Renal cortex interstitium (tissue), 11 donors: ENCODE results near the gene DHRS12. TPM values are rescaled to one million over a fixed set of nuclear protein-coding genes. Genes with fewer than 3 reads are reported as not detected.

ENCODE experiments used
- DNase-seq, 11 donors: peaks; one replicate each; pipeline ENCODE4 v3.0.0-alpha.2; 2013; ENCODE audit warnings: low read depth in 9 of 11, low spot score in 4 of 11; ENCODE audit errors: extremely low read depth in 1 of 11
- polyA plus RNA-seq, 3 donors: library from polyadenylated mRNA; unstranded; fragments of 120-200 nt; gene quantifications; one replicate each; pipeline ENCODE4 v1.2.1, GENCODE V29; 2013; ENCODE audit not compliant: insufficient read length in 3 of 3

The DHRS12 gene
- polyA plus RNA-seq, 3 donors: 16.9 to 25.4 (median 19.7) TPM

DNA sequence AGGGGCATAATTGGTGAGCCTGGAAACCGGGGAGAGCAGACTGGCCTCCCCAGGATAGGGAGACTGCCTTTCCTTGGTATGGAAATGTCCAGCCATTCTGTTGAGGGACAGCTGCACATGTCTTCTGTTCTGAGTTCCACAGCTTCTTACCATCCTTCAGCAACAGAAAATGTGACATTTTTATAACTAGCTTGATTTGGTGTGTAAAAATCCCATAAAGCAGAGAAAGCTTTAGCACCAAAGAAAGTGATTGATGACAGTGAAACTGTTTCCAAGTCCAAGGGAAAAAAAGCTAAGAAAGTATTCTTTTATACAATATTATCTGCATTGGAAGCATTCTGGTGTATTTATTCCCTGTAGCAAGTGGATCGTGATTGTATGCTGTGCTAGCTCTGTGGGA, 61.9 kb downstream of the DHRS12 start:
- DNase-seq: peak in 1 of 11 donors; percentile 54

DNA sequence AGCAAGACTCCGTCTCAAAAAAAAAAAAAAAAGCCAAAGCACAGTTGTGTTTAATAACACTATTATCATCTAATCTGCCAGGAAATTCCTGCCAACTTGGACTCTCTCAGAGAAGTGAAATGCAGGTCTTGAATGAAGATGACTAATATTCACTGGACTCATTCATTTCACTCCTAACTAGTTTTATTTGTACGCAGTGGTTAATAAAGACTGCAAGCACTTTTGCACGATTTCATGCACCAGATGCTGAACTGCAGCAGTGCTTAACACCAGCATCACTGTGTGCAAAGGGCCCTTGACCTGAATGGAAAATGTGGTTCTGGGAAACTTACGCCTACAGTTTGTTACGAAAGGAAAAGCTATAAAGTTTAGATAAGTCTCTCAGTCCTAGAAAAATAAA, 63.3 kb downstream of the DHRS12 start:
- no peak for DNase-seq

DNA sequence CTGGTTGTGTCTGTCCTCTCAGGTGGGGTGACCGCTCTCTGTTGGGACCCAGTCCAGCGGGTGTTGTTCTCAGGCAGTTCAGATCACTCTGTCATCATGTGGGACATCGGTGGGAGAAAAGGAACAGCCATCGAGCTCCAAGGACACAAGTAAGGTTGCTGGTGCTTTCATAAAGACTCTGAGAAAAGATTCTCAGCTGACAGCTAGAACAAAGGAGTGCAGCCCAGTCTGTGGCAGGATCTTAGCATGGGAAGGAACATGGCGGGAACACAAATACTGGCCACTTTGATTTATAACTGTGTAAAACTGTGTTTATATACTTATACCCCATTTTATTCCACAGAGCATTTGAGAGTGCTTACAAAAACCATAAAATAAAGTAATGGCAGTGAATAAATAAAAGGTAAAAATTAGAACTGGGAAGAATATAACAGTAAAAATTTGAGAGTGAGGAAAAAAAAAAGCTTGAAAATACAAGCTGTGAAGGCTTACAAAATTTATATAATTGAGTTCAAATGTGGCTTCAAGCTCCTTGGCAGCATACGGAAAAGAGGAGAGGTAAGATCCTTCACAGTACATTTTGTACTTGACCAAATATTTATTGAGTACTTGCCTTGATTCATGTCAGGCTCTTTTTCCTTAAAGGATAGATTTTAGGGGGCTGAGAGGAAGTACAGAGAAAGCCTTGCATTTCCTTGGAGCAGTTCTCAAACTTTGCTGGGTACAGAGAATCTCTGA, 64.8 kb downstream of the DHRS12 start:
- no peak for DNase-seq

- no peak for DNase-seq
Measured at GRCh38 chr13:51738226-51738905, 65.6 kb downstream of the DHRS12 start.

DNA sequence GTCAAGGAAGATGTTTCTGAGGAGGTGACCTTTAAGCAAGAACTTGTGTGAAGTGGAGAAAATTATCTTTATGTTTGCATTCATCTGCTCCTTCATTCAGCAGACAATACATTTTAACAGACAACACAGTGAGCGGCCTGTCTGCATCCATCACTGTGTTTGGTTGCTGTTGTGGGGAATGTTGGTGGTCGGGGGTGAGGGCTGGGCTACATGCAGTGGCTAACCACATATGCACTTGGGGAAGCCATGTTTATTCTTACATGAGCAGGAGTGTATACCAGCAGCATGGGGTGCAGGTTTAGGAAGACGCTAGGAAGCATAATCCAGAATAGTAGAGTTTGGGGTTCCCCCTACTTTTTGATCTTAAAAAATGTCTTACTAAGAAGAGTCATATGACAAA, 66.4 kb downstream of the DHRS12 start:
- DNase-seq: no peak

DNA sequence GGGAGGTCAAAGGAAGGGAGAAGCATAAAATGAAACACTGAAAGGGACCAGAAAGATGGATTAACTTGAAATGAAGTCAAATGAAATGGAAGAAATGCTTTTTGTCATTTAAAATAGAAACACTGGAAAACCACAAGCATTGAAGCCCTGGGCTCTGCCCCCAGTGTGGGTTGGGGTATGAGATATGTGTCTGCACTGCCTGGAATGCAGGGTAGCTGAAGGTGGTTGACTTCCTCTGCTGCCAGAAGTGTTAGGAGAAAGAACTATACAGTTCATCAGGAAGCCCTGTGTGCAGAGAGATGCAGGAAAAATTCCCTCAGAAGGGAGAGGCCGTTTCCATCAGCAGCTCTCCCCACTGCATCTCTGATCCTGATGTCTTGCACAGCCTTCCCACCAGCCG, 69.2 kb downstream of the DHRS12 start:
- DNase-seq: no peak

DNA sequence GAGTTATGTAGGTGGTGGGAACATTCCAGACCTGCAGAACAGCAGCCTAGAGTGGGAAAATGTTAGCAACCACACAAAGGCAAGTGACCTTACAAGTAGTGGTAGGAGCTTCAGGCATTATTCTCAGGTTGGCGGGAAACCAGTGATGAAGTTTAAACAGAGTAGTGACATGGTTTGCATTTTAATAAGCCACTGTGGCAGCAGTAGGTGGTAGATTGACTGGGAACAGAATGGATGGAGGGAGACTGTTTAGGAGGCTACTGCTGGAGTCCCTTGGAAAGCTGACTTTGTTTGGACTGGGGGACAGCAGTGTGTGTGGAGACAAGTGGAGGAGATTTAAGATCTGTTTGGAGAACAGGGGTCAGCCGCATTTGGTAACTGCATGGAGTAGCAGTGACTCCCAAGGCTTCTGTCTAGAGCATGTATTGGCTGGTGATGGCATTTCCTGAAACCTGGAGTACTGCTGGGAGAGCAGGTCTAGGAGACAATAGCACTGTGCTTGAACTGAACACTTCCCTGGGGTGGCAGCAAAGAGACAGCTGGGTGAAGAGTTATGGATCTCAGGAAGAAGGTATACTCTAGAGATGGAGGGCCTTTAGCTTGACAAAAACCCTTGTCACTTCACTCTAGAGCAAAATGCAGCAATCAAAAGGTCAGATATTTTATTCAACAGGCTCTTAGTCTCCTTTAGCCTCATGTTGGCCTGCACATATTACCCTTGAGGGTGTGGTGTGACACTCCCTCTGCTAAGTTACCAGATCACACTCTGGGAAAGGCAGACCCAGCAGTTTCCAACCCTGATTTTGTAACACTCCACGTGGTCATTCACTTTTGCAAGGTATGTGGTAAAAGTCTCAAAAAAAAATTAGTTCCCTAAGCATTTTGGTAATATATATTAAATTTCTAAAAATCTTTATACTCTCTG, 70.3 kb downstream of the DHRS12 start:
- no peak for DNase-seq

GRCh38 chr13:51731759-51732158, 72.2 kb downstream of the DHRS12 start:
- no peak for DNase-seq

GRCh38 chr13:51730927-51731326, 73.0 kb downstream of the DHRS12 start:
- no peak for DNase-seq

GRCh38 chr13:51729866-51730553, 74.0 kb downstream of the DHRS12 start:
- DNase-seq: no peak

DNA sequence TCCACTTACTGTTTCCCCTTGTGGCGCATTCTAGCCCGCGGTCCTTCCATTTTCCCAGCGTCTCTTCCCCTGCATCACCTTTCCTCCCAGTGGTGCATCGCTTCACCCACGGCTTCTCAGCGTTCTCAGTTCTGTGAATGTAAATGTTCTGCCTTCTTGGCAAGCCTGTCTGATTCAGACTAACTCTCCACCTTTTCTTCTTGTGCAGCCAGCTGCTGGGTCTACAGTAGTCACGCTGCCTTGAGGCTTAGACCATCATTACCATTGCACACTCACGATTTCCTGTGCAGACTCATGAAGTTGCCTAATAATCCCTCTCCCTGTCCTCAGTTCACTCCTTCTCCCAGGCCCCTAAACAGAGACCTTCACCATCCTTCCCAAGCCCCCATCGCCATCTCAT, 75.0 kb downstream of the DHRS12 start:
- no peak for DNase-seq

GRCh38 chr13:51728275-51728673, 75.7 kb downstream of the DHRS12 start:
- no peak for DNase-seq

DNA sequence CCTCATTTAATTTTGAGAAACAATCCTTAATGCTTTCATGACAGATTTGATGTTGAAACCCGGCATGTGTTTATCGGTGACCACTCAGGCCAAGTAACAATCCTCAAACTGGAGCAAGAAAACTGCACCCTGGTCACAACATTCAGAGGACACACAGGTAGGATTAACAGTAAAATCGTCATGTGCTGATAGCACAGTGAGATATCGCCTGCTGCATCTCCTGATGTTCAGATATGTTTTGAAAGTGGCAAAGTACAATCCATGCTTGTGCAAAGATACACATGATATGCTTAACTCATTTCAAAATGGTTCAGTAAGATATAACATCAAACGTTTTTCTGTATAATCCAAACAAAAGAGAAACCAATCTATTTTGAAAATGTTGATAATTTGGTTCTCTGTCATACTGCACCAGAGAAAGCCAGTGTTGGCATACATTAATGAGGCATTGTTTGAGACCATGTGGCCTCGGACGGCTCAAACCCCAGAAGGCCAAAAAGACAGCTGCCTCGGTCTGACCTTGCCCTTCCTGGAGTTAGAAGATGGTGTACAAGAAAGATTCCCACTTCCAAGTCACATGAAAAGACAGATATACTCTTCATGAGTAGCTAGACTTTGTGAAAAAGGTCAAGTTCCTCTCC, 76.2 kb downstream of the DHRS12 start:
- no peak for DNase-seq

DNA sequence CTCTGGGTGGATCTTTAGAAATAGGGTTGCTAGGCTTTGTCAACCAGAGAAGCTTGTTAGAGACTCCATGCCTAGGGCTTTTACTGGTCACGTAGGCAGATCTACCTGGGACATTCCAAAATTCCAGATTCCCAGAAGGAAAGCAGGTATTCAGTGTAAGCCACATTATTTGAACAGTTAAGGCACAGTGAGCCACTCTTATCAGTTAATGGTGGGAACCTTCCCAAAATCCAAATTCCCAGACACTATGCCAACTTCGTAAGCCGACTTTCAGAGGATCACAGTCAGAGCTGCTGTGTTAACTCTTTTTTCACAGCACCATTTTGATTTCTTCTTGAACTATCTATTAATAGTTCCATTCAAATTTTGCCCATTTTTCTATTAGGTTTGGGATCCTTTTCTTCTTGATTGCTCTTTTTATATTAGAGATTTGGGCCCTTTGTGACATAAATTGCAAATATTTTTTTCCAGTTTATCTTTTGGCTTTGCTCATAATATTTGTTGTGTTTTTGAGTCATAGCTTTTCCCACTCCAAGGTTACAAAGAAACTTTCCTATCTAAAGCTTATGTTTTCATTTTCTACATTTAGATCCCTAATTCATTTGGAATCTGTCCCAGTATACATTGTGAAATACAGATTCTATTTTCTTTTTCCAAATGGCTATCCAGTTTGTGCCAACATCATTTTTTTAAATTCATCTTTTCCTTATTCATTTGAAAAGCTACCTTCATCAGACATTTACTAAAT, 77.3 kb downstream of the DHRS12 start:
- no peak for DNase-seq

- DNase-seq: no peak
Measured at GRCh38 chr13:51724721-51725120, 79.2 kb downstream of the DHRS12 start.

- DNase-seq: no peak
Measured at GRCh38 chr13:51723529-51723928, 80.4 kb downstream of the DHRS12 start.

GRCh38 chr13:51721496-51721895, 82.5 kb downstream of the DHRS12 start:
- no peak for DNase-seq

DNA sequence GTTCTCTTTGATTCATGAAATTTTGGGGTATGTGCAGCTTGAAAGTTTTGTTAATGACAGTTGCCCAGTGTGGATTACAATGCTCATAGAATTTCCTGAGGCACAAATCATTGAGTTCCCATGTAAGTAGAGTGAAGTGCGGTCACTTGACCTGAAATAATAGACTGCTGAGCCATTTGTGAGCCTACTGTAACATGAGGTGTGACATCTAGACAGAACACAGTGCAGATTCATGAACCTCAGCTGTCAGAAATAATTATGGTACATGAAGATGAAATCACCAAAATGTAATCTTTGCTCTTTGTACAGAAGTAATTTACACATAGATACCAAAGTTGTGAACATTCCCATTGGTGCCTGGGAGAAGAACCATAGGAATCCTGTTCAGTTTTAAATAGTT, 84.6 kb downstream of the DHRS12 start:
- DNase-seq: no peak
